COLO668 (cell line): Measurements from ENCODE around the gene MISP3.
"Not testable (repeated sequence)": the region's sequence is repeated elsewhere in the genome, so short reads cannot be mapped to it uniquely, and the experiment has no call there.

ENCODE experiments used
- DNase-seq: peaks from one replicate; lab custom pipeline; 2025; ENCODE audit not compliant: unreplicated experiment; lab: John Stamatoyannopoulos, UW

Gene MISP3

GRCh38 chr19:14072535-14073260 is at the start of gene MISP3:
TSS of gene MISP3 (plus strand) at chr19:14072786. CDS start at chr19:14073310, 524 bp downstream.
- DNase-seq = peak; percentile 74

- peak; percentile 55 for DNase-seq
These were observed 49.0 kb upstream of the MISP3 start for GRCh38 chr19:14023404-14024235.

GRCh38 chr19:14026652-14027192 is 45.9 kb upstream of the MISP3 start:
- not testable (repeated sequence) for DNase-seq

- no peak for DNase-seq
These were observed 44.6 kb upstream of the MISP3 start, which contains the start of gene RLN3 for GRCh38 chr19:14027856-14028450. TSS of gene RLN3 (plus strand) at chr19:14028148. CDS start at chr19:14028205, 57 bp downstream.

GRCh38 chr19:14028901-14029300 is 43.7 kb upstream of the MISP3 start:
- DNase-seq = no peak

- no peak for DNase-seq
These were observed 41.4 kb upstream of the MISP3 start for GRCh38 chr19:14030997-14031718.

GRCh38 chr19:14031719-14032480 is 40.7 kb upstream of the MISP3 start, which contains the start of gene IL27RA:
TSS of gene IL27RA (plus strand) at chr19:14031762. CDS start at chr19:14031873, 111 bp downstream.
- peak; percentile 70 for DNase-seq

GRCh38 chr19:14033946-14034345 is 38.6 kb upstream of the MISP3 start:
- no peak for DNase-seq

GRCh38 chr19:14035159-14035558 is 37.4 kb upstream of the MISP3 start:
- DNase-seq = not testable (repeated sequence)

- DNase-seq = no peak
These were observed 36.9 kb upstream of the MISP3 start for GRCh38 chr19:14035706-14036105.

- no peak for DNase-seq
These were observed 33.4 kb upstream of the MISP3 start for GRCh38 chr19:14039181-14039580.

GRCh38 chr19:14042659-14043608 is 29.7 kb upstream of the MISP3 start:
- peak; percentile 37 for DNase-seq

- DNase-seq = not testable (repeated sequence)
These were observed 24.7 kb upstream of the MISP3 start for GRCh38 chr19:14047866-14048265.

GRCh38 chr19:14048443-14049153 is 24.0 kb upstream of the MISP3 start:
- peak; percentile 56 for DNase-seq

GRCh38 chr19:14050512-14050911 is 22.1 kb upstream of the MISP3 start:
- DNase-seq = no peak

- DNase-seq = not testable (repeated sequence)
These were observed 21.6 kb upstream of the MISP3 start for GRCh38 chr19:14050961-14051360.

- DNase-seq = no peak
These were observed 20.6 kb upstream of the MISP3 start for GRCh38 chr19:14051980-14052379.

GRCh38 chr19:14052470-14052869 is 20.1 kb upstream of the MISP3 start:
- no peak for DNase-seq
